Measurements from ENCODE around the gene NOB1. TPM values are rescaled to one million over a fixed set of nuclear protein-coding genes. Genes with fewer than 3 reads are reported as not detected.

Gene NOB1
- total and polyA plus RNA-seq, 2 donors from 2014 or later, result 34.9 to 50.4 TPM

DNA sequence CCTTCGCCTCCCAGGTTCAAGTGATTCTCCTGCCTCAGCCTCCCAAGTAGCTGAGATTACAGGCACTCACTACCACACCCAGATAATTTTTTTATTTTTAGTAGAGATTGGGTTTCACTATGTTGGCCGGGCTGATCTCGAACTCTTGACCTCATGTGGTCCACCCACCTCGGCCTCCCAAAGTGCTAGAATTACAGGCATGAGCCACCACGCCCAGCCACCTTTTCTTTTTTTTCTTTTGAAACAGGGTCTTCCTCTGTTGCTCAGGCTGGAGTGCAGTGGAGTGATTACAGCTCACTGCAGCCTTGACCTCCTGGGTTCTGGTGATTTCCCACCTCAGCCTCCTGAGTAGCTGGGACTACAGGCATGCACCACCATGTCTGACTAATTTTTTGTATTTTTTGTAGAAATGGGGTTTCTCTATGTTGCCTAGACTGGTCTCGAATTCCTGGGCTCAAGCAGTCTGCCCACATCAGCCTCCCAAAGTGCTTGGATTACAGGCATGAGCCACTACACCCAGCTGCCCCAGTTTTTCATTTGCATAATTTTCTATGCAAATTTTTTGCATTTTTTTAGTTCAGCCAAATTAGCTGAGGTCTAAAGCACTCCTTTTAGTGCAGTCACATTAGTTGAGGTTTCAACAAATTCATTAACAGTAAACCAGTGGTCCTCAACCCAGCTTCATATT, 18.7 kb upstream of the NOB1 start:
- Histone ChIP-seq H3K4me3 (ENCODE audit: low read length in 3 of 3) (no peak overlapping the region), H3K27me3 (ENCODE audit: control insufficient read depth, insufficient read depth, low read length) (no peaks in the 10 kb centered on the region), H3K4me1 (ENCODE audit: control insufficient read depth in 2 of 3, insufficient read depth in 2 of 3, low read depth in 1 of 3, low read length in 3 of 3) (peaks cover 0 to 5% (median 3%) of the 10 kb centered on the region in 3 donors), H3K27ac (ENCODE audit: low read depth in 2 of 2, low read length in 2 of 2) (peak overlapping the region in 1 of 2 donors; percentile 45), H3K9me3 (ENCODE audit: control insufficient read depth in 2 of 3, insufficient read depth in 1 of 3, low read length in 3 of 3) (no peaks in the 10 kb centered on the region), H3K36me3 (ENCODE audit: control insufficient read depth in 2 of 3, insufficient read depth in 3 of 3, low read length in 3 of 3) (no peaks in the 10 kb centered on the region), H3K9ac (ENCODE audit: low read length in 3 of 3) (no peak overlapping the region)
- intact Hi-C loops (cut with DNase I), result no loop called here
- TF ChIP-seq, protein P1, sequence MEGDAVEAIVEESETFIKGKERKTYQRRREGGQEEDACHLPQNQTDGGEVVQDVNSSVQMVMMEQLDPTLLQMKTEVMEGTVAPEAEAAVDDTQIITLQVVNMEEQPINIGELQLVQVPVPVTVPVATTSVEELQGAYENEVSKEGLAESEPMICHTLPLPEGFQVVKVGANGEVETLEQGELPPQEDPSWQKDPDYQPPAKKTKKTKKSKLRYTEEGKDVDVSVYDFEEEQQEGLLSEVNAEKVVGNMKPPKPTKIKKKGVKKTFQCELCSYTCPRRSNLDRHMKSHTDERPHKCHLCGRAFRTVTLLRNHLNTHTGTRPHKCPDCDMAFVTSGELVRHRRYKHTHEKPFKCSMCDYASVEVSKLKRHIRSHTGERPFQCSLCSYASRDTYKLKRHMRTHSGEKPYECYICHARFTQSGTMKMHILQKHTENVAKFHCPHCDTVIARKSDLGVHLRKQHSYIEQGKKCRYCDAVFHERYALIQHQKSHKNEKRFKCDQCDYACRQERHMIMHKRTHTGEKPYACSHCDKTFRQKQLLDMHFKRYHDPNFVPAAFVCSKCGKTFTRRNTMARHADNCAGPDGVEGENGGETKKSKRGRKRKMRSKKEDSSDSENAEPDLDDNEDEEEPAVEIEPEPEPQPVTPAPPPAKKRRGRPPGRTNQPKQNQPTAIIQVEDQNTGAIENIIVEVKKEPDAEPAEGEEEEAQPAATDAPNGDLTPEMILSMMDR (IDR thresholded peaks at IDR 0.05; ENCODE audit: borderline replicate concordance, extremely low read depth, insufficient read depth), result no peak
- DNase-seq (no peak), FAIRE-seq (no peak)

DNA sequence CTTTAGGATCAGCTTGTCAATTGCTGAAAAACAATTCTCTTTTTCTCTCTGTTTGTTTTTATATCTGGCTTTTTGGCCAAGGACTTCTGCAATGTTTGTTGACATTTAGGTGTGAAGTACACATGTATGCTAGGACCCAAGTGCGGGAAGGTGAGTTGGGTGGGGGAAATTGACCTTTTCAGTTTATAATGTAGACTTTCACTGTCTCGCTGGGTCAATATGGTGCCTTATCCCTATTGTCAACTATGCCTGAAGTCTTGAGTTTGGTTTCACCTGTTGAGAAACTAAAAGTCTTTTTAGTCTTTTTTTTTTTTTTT, 16.9 kb upstream of the NOB1 start:
- no peak overlapping the region for H3K9ac ChIP-seq (ENCODE audit: low read length in 3 of 3)
- DNase-seq, result no peak
- H3K27me3 ChIP-seq (ENCODE audit: control insufficient read depth, insufficient read depth, low read length), result no peaks in the 10 kb centered on the region
- no peaks in the 10 kb centered on the region for H3K9me3 ChIP-seq (ENCODE audit: control insufficient read depth in 2 of 3, insufficient read depth in 1 of 3, low read length in 3 of 3)
- no peak overlapping the region for H3K4me3 ChIP-seq (ENCODE audit: low read length in 3 of 3)
- peaks cover 0 to 5% (median 3%) of the 10 kb centered on the region in 3 donors for H3K4me1 ChIP-seq (ENCODE audit: control insufficient read depth in 2 of 3, insufficient read depth in 2 of 3, low read depth in 1 of 3, low read length in 3 of 3)
- H3K27ac ChIP-seq (ENCODE audit: low read depth in 2 of 2, low read length in 2 of 2), result peak overlapping the region in 1 of 2 donors; percentile 23
- no peaks in the 10 kb centered on the region for H3K36me3 ChIP-seq (ENCODE audit: control insufficient read depth in 2 of 3, insufficient read depth in 3 of 3, low read length in 3 of 3)
- TF ChIP-seq, protein P1 (IDR thresholded peaks at IDR 0.05; ENCODE audit: borderline replicate concordance, extremely low read depth, insufficient read depth), result no peak
- no peak for FAIRE-seq
- intact Hi-C loops (cut with DNase I), result no loop called here

DNA sequence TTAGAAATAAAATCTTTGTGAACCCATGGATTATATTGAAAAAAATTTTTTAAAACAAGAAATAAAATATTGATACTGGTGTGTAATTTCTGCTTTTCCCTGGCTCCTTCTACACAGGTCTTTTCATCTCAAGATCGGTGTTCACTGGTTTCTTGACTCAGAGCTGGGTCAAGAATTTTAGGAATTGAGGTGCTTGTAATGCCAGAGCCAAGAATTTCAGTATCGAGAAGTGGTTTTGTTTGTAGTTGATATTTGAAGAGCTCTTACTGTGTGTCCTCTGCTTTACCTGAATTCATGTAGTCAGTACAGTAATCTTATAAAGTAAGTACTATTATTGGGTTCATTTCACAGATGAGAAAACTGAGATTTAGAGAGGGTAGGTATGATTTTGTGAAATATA, 14.7 kb upstream of the NOB1 start:
- Histone ChIP-seq H3K27me3 (ENCODE audit: control insufficient read depth, insufficient read depth, low read length) (no peaks in the 10 kb centered on the region), H3K9ac (ENCODE audit: low read length in 3 of 3) (no peak overlapping the region), H3K36me3 (ENCODE audit: control insufficient read depth in 2 of 3, insufficient read depth in 3 of 3, low read length in 3 of 3) (no peaks in the 10 kb centered on the region), H3K9me3 (ENCODE audit: control insufficient read depth in 2 of 3, insufficient read depth in 1 of 3, low read length in 3 of 3) (no peaks in the 10 kb centered on the region), H3K4me1 (ENCODE audit: control insufficient read depth in 2 of 3, insufficient read depth in 2 of 3, low read depth in 1 of 3, low read length in 3 of 3) (peaks cover 0 to 5% (median 5%) of the 10 kb centered on the region in 3 donors), H3K4me3 (ENCODE audit: low read length in 3 of 3) (no peak overlapping the region), H3K27ac (ENCODE audit: low read depth in 2 of 2, low read length in 2 of 2) (no peak overlapping the region)
- FAIRE-seq (no peak), DNase-seq (no peak)
- intact Hi-C loops (cut with DNase I), result no loop called here
- TF ChIP-seq, protein P1 (IDR thresholded peaks at IDR 0.05; ENCODE audit: borderline replicate concordance, extremely low read depth, insufficient read depth), result no peak

DNA sequence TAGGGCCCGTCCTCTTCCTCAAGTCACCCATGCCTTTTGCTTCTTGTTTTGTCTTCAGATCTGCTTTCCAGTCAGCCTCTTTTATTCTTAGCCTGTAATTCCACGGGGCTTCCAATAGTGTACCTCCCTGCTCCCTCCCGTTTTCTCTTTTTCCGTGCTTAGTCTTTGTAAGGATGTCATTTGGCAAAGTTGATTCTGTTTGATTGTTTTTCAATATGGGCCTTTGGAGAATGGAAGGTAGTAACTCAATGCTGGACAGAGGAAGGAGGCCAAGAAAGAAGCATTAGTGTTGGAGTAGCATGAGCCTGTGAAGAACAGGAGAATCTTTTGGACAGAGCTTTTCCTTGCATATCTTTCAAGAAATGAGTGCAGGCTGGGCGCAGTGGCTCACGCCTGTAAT, 13.9 kb upstream of the NOB1 start:
- intact Hi-C loops (cut with DNase I), result no loop called here
- no peak overlapping the region for H3K4me3 ChIP-seq (ENCODE audit: low read length in 3 of 3)
- FAIRE-seq (no peak), DNase-seq (no peak)
- no peaks in the 10 kb centered on the region for H3K36me3 ChIP-seq (ENCODE audit: control insufficient read depth in 2 of 3, insufficient read depth in 3 of 3, low read length in 3 of 3)
- H3K27me3 ChIP-seq (ENCODE audit: control insufficient read depth, insufficient read depth, low read length), result no peaks in the 10 kb centered on the region
- H3K9ac ChIP-seq (ENCODE audit: low read length in 3 of 3), result no peak overlapping the region
- TF ChIP-seq, protein P1 (IDR thresholded peaks at IDR 0.05; ENCODE audit: borderline replicate concordance, extremely low read depth, insufficient read depth), result no peak
- H3K4me1 ChIP-seq (ENCODE audit: control insufficient read depth in 2 of 3, insufficient read depth in 2 of 3, low read depth in 1 of 3, low read length in 3 of 3), result peaks cover 0 to 7% (median 5%) of the 10 kb centered on the region in 3 donors
- no peaks in the 10 kb centered on the region for H3K9me3 ChIP-seq (ENCODE audit: control insufficient read depth in 2 of 3, insufficient read depth in 1 of 3, low read length in 3 of 3)
- H3K27ac ChIP-seq (ENCODE audit: low read depth in 2 of 2, low read length in 2 of 2), result no peak overlapping the region

All from kidney (tissue), 14 donors.